ENCODE data around the gene CPEB1.

The CPEB1 gene

DNA sequence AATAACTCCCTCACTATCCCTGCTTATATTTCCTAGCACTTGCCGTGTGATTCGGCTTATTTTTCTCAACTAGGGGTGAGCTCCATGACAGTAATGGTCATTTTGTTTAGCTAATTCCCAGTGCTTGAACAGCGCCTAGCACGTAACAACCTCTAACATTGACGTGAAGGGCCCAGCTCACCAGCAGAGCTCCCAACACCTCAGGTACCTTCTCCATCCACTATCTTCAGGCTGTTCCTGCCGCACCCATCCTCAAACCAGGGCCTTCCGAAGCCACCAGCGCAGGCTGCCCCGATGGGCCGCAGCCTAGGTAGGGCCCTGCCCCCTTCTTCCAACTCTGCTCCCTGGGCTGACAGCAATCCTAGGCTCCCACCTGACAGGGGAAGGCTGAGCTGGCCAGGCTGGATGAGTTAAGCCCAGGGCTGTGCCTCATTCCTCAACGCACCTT is 106.2 kb downstream of the CPEB1 start:
- peak overlapping the region; percentile 95 for H3K4me3 ChIP-seq (ENCODE audit: low read depth, low read length)
- no peak for DNase-seq (ENCODE audit: low read depth)
- TF ChIP-seq, protein P1, sequence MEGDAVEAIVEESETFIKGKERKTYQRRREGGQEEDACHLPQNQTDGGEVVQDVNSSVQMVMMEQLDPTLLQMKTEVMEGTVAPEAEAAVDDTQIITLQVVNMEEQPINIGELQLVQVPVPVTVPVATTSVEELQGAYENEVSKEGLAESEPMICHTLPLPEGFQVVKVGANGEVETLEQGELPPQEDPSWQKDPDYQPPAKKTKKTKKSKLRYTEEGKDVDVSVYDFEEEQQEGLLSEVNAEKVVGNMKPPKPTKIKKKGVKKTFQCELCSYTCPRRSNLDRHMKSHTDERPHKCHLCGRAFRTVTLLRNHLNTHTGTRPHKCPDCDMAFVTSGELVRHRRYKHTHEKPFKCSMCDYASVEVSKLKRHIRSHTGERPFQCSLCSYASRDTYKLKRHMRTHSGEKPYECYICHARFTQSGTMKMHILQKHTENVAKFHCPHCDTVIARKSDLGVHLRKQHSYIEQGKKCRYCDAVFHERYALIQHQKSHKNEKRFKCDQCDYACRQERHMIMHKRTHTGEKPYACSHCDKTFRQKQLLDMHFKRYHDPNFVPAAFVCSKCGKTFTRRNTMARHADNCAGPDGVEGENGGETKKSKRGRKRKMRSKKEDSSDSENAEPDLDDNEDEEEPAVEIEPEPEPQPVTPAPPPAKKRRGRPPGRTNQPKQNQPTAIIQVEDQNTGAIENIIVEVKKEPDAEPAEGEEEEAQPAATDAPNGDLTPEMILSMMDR (IDR thresholded peaks at IDR 0.05; ENCODE audit: low read depth, low read length, missing control alignments) = no peak

DNA sequence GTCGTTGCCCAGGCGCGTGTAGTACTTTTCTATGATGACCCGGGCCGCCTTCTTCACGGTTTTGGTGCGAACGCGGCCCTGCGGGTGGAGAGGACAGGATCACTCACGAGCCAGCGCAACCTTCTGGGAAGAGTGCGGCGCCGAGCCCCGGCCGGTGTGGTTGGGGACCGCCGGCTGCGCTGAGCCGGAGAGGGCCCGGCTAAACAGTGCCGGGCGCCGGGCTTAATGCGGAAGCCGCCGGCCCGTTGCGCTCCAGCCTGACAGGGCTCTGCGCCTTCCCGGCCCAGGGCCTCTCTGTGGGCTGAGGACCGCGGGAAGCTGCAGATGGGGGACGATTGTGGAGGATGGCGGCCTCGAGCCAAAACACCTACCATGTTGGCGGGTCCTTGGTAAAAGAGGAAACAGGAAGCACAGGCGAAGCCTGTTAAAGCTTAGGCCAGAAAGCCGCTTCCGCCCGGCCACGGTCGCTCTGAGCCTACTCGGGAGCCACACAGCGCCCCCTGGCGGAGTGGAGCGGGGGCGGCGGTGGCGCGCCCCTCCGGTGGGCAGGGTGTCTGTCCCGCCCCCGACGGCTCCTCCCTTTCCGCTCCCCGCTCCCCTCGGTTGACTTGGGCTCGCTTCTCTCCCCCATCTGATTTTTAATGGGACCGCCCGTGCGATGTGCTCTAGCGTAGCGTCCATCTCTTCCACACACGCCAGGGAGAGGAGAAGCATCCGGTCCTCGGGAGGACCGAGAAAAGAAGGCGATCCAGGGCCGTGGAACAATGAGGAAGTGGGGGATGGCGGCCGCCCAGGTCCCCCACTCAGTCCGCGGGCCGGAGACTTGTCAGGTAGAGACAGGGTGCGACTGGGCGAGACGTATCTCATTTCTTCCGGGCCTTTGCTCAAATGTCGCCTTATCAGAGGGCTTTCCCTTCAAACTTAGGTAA is 106.8 kb downstream of the CPEB1 start, which contains the start of gene RPS17:
RPS17 (minus strand) TSS at position 403 of the 929 bp plus-strand sequence; CDS start at position 374, 29 bp downstream.
- peak within 1 kb of the TSS; percentile 95 for H3K4me3 ChIP-seq (ENCODE audit: low read depth, low read length)
- DNase-seq (ENCODE audit: low read depth) = peak; percentile 86
- TF ChIP-seq, protein P1 (IDR thresholded peaks at IDR 0.05; ENCODE audit: low read depth, low read length, missing control alignments) = peak; percentile 94

DNA sequence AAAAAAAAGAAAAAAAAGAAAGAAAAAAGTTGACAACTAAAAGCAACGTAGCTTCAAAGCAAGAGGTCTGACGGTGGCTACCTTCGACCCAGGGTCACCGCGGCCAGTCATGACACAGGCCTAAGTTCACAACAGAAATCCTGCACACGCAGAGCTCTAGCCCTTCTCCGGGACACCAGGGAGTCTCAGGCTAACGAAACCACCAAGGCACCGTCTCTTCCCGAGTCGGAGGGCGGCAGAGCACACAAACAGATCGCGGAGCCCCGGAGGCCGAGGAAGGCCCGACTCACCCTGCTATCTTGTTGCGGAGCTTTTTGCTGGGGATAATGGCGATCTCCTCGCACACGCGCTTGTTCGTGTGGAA is 107.5 kb downstream of the CPEB1 start:
- no peak for DNase-seq (ENCODE audit: low read depth)
- peak overlapping the region; percentile 95 for H3K4me3 ChIP-seq (ENCODE audit: low read depth, low read length)
- TF ChIP-seq, protein P1 (IDR thresholded peaks at IDR 0.05; ENCODE audit: low read depth, low read length, missing control alignments) = no peak

- peak overlapping the region; percentile 95 for H3K4me3 ChIP-seq (ENCODE audit: low read depth, low read length)
- DNase-seq (ENCODE audit: low read depth) = no peak
- TF ChIP-seq, protein P1 (IDR thresholded peaks at IDR 0.05; ENCODE audit: low read depth, low read length, missing control alignments) = no peak
Observed at GRCh38 chr15:82538961-82539690, 108.0 kb downstream of the CPEB1 start.

DNA sequence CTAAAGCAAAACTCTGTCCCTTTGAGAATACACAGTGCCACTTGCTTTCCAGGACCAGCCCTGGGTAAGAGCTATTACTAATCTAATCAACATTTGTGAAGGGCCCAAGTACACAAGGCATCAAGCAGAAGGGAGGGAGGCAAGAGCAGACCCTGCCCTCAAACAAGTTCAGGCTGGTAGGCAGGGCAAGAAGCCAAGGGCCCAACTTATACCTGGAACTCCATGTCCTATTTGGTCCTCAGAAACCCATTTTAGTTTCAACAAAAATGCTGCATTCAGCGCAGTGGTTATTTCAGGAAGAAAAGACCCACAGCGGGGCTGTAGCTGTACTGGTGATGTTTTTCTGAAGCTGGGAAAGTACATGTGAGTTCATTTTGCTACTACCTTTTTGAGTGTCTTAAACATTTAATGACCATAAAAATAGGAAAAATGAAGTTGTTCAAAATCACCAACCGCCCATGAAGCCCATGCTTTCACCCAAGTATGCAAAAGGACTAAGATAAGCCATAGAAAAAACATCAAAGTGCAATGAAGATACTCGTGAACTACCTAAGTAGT is 109.7 kb downstream of the CPEB1 start:
- H3K4me3 ChIP-seq (ENCODE audit: low read depth, low read length) = peak overlapping the region; percentile 95

More for the DNA sequence above, 109.7 kb downstream of the CPEB1 start:
- TF ChIP-seq, protein P1 (IDR thresholded peaks at IDR 0.05; ENCODE audit: low read depth, low read length, missing control alignments) = no peak
- no peak for DNase-seq (ENCODE audit: low read depth)

Measured in GM12864 (cell line).